ENCODE data around the gene PDSS2. TPM values are rescaled to one million over a fixed set of nuclear protein-coding genes. Genes with fewer than 3 reads are reported as not detected.
"Not testable (repeated sequence)": the region's sequence is repeated elsewhere in the genome, so short reads cannot be mapped to it uniquely, and the experiment has no call there.

Gene PDSS2
- total and polyA plus RNA-seq, 9 of the 15 experiments (the other 6 are each of a cell fraction or from before 2014, with no cell fraction given) = 5.8 to 21.1 (median 12.0) TPM

DNA sequence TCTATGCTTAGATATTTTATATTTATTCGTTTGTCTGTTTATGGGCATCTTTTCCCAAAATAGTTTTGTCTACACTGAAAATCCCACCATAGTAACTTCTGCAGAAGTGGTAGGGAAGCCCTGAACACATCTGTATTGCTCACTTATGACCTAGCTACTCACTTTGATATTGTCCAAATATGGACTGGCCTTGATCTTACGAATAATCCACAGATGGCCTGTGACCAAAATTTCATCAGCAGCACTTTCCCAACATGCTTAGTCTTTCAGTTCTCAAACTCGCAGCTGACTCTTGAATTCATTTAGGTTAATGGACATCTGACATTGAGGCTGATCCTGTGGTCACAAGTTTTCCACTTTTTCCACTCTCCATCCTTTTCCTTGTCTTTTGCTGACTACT, 263.2 kb downstream of the PDSS2 start:
- Histone ChIP-seq H3K27ac (ENCODE audit: extremely low read depth, low read depth, low read length) (no peak overlapping the region), H4K20me1 (replicated peaks; ENCODE audit: control insufficient read depth, insufficient read depth, low read length) (no peaks in the 10 kb centered on the region), H3K4me1 (replicated peaks in 1 of 2; ENCODE audit: control insufficient read depth in 2 of 2, insufficient read depth in 2 of 2, low read length in 2 of 2) (no peaks in the 10 kb centered on the region), H3K9me3 (replicated peaks; ENCODE audit: control insufficient read depth, insufficient read depth, low read depth, low read length) (no peaks in the 10 kb centered on the region), H3K9me1 (ENCODE audit: control insufficient read depth, insufficient read depth, low read length) (no peaks in the 10 kb centered on the region), H3K79me2 (ENCODE audit: control insufficient read depth, insufficient read depth, low read length) (no peaks in the 10 kb centered on the region), H3K4me3 (no peak overlapping the region), H3K9ac (ENCODE audit: insufficient read depth in 1 of 2, low read depth in 2 of 2, low read length in 2 of 2) (no peak overlapping the region), H3K4me2 (ENCODE audit: insufficient read depth, low read length) (no peak overlapping the region), H3K27me3 (ENCODE audit: control insufficient read depth in 2 of 2, insufficient read depth in 2 of 2, low read length in 2 of 2) (no peaks in the 10 kb centered on the region), H2AFZ (ENCODE audit: low read depth, low read length) (no peak overlapping the region), H3K36me3 (ENCODE audit: control insufficient read depth, insufficient read depth, low read length) (no peaks in the 10 kb centered on the region)
- intact Hi-C loops (cut with micrococcal nuclease) = no loop called here
- BruUV-seq (replicated peaks) = no TSS peak
- ChIA-PET POLR2A (no interaction called here), CTCF (ENCODE audit: low intra/inter-chr PET ratio) (no interaction called here)
- no peak for ATAC-seq
- TF ChIP-seq ZNF316 (IDR thresholded peaks at IDR 0.05) = 0 out of 2 replicates have a peak, but pooled peaks have one; percentile 18
- TF ChIP-seq HDAC8 (tag; IDR thresholded peaks at IDR 0.05) = no peak
- TF ChIP-seq MCM3 (IDR thresholded peaks at IDR 0.05) = no peak
- TF ChIP-seq, protein P1, sequence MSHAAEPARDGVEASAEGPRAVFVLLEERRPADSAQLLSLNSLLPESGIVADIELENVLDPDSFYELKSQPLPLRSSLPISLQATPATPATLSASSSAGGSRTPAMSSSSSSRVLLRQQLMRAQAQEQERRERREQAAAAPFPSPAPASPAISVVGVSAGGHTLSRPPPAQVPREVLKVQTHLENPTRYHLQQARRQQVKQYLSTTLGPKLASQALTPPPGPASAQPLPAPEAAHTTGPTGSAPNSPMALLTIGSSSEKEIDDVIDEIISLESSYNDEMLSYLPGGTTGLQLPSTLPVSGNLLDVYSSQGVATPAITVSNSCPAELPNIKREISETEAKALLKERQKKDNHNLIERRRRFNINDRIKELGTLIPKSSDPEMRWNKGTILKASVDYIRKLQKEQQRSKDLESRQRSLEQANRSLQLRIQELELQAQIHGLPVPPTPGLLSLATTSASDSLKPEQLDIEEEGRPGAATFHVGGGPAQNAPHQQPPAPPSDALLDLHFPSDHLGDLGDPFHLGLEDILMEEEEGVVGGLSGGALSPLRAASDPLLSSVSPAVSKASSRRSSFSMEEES (CRISPR knock-in tag; IDR thresholded peaks at IDR 0.05) = no peak
- in situ Hi-C loops (cut with MboI) = no loop called here
- WGBS (ENCODE audit: insufficient coverage, low coverage, missing lambda C conversion rate) = 34% methylated on average over 3 of the region's 3 CpGs
- peak; percentile 19 for FAIRE-seq
- DNase-seq (ENCODE audit: extremely low read depth in 1 of 4, low spot score in 3 of 4) = no peak

DNA sequence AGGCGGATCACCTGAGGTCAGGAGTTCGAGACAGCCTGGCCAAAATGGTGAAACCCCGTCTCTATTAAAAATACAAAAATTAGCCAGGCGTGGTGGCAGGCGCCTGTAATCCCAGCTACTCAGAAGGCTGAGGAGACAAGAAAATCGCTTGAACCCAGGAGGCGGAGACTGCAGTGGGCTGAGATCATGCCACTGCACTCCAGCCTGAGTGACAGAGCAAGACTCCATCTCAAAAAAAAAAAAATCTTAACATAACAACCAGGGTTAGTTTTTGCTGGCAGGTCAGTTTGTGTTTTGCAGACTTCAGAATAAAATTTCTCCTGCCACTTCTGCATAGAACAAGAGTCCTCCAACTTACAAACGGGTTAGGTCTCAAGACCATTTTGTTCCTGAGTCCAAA, 264.6 kb downstream of the PDSS2 start:
- H2AFZ ChIP-seq (ENCODE audit: low read depth, low read length); DNase-seq (ENCODE audit: extremely low read depth in 1 of 4, low spot score in 3 of 4); BruUV-seq (replicated peaks); CTCF ChIA-PET (ENCODE audit: low intra/inter-chr PET ratio); FAIRE-seq; H3K27me3 ChIP-seq (ENCODE audit: control insufficient read depth in 2 of 2, insufficient read depth in 2 of 2, low read length in 2 of 2); H3K4me1 ChIP-seq (replicated peaks in 1 of 2; ENCODE audit: control insufficient read depth in 2 of 2, insufficient read depth in 2 of 2, low read length in 2 of 2); ATAC-seq; H3K4me2 ChIP-seq (ENCODE audit: insufficient read depth, low read length); H3K9ac ChIP-seq (ENCODE audit: insufficient read depth in 1 of 2, low read depth in 2 of 2, low read length in 2 of 2); in situ Hi-C loops (cut with MboI); H3K27ac ChIP-seq (ENCODE audit: extremely low read depth, low read depth, low read length); intact Hi-C loops (cut with micrococcal nuclease); H3K9me3 ChIP-seq (replicated peaks; ENCODE audit: control insufficient read depth, insufficient read depth, low read depth, low read length); H3K9me1 ChIP-seq (ENCODE audit: control insufficient read depth, insufficient read depth, low read length); H3K4me3 ChIP-seq; H3K79me2 ChIP-seq (ENCODE audit: control insufficient read depth, insufficient read depth, low read length); H3K36me3 ChIP-seq (ENCODE audit: control insufficient read depth, insufficient read depth, low read length); H4K20me1 ChIP-seq (replicated peaks; ENCODE audit: control insufficient read depth, insufficient read depth, low read length): not testable (repeated sequence)
- TF ChIP-seq, protein P2, sequence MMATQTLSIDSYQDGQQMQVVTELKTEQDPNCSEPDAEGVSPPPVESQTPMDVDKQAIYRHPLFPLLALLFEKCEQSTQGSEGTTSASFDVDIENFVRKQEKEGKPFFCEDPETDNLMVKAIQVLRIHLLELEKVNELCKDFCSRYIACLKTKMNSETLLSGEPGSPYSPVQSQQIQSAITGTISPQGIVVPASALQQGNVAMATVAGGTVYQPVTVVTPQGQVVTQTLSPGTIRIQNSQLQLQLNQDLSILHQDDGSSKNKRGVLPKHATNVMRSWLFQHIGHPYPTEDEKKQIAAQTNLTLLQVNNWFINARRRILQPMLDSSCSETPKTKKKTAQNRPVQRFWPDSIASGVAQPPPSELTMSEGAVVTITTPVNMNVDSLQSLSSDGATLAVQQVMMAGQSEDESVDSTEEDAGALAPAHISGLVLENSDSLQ (IDR thresholded peaks at IDR 0.05) = peak; percentile 26; the same call in 1 of the 2 replicates
- POLR2A ChIA-PET = interaction anchor here (0.6 kb wide), 1 partner anchor 34 kb away, joined by 3 read pairs; no protein-coding TSS in a partner anchor
- WGBS (ENCODE audit: insufficient coverage, low coverage, missing lambda C conversion rate) = 47% methylated on average over 7 of the region's 8 CpGs
